A673 (cell line): ENCODE measurements around the gene COMMD4.

ENCODE experiments used
- CTCF ChIP-seq: fragments of 300-800, 200-600 bp; sonication (generic); conservative IDR thresholded peaks from 2 replicates; pipeline ENCODE4 v1.5.1; 2017; ENCODE audit warnings: low read depth, mild to moderate bottlenecking, antibody characterized with exemption, low read length, moderate library complexity, mixed read lengths
- EZH2 ChIP-seq: fragments of 200-600 bp; sonication (generic); IDR thresholded peaks from 2 replicates; pipeline ENCODE4 v1.6.1; 2017; ENCODE audit warnings: borderline replicate concordance, low read depth, mild to moderate bottlenecking, mixed read lengths, antibody characterized with exemption, low read length; ENCODE audit not compliant: poor library complexity, severe bottlenecking

GRCh38 chr15:75380773-75381172 lies 44.9 kb downstream of the COMMD4 start:
- no peak for TF ChIP-seq CTCF
- no peak for TF ChIP-seq EZH2
